ENCODE results near the gene VDAC2. TPM values are rescaled to one million over a fixed set of nuclear protein-coding genes. Genes with fewer than 3 reads are reported as not detected.
"Not testable (repeated sequence)": the region's sequence is repeated elsewhere in the genome, so short reads cannot be mapped to it uniquely, and the experiment has no call there.

The VDAC2 gene
- total RNA-seq, 1 experiment from 2014 or later = 254 TPM

GRCh38 chr10:75191821-75192568 is 18.6 kb upstream of the VDAC2 start:
- Mint-ChIP-seq H3K36me3 (ENCODE audit: insufficient read depth, unreplicated experiment) (no peaks in the 10 kb centered on the region), H3K9me3 (ENCODE audit: low read depth, unreplicated experiment) (no peaks in the 10 kb centered on the region), H3K27me3 (ENCODE audit: unreplicated experiment) (no peaks in the 10 kb centered on the region), H3K27ac (ENCODE audit: unreplicated experiment) (peak overlapping the region; percentile 35), H3K4me3 (ENCODE audit: low read depth, unreplicated experiment) (peak overlapping the region; percentile 28), H3K4me1 (ENCODE audit: low read depth, unreplicated experiment) (peaks cover 8% of the 10 kb centered on the region)
- intact Hi-C loops (cut with micrococcal nuclease; ENCODE audit: unreplicated experiment) = no loop called here
- no TSS peak for BruUV-seq (replicated peaks)
- TF ChIP-seq CTCF (IDR thresholded peaks at IDR 0.05; ENCODE audit: unreplicated experiment) = no peak
- CTCF ChIA-PET = interaction anchor here (0.9 kb wide), 1 partner anchor 44 kb away, joined by 4 read pairs; the partner anchor contains the start of gene COMTD1
- peak; percentile 58 for DNase-seq

GRCh38 chr10:75194625-75195024 is 16.0 kb upstream of the VDAC2 start:
- H3K4me3 Mint-ChIP-seq (ENCODE audit: low read depth, unreplicated experiment); H3K27me3 Mint-ChIP-seq (ENCODE audit: unreplicated experiment); H3K27ac Mint-ChIP-seq (ENCODE audit: unreplicated experiment); BruUV-seq (replicated peaks); H3K36me3 Mint-ChIP-seq (ENCODE audit: insufficient read depth, unreplicated experiment); H3K4me1 Mint-ChIP-seq (ENCODE audit: low read depth, unreplicated experiment); H3K9me3 Mint-ChIP-seq (ENCODE audit: low read depth, unreplicated experiment); intact Hi-C loops (cut with micrococcal nuclease; ENCODE audit: unreplicated experiment); DNase-seq: not testable (repeated sequence)
- CTCF ChIA-PET = interaction anchor here (0.6 kb wide), 2 partner anchors 14 to 47 kb away, joined by 3 to 4 read pairs; no protein-coding TSS in a partner anchor

GRCh38 chr10:75195035-75195763 is 15.4 kb upstream of the VDAC2 start:
- intact Hi-C loops (cut with micrococcal nuclease; ENCODE audit: unreplicated experiment) = no loop called here
- Mint-ChIP-seq H3K27ac (ENCODE audit: unreplicated experiment) (no peak overlapping the region), H3K4me3 (ENCODE audit: low read depth, unreplicated experiment) (no peak overlapping the region), H3K4me1 (ENCODE audit: low read depth, unreplicated experiment) (peaks cover 8% of the 10 kb centered on the region), H3K36me3 (ENCODE audit: insufficient read depth, unreplicated experiment) (no peaks in the 10 kb centered on the region), H3K9me3 (ENCODE audit: low read depth, unreplicated experiment) (no peaks in the 10 kb centered on the region), H3K27me3 (ENCODE audit: unreplicated experiment) (no peaks in the 10 kb centered on the region)
- no peak for TF ChIP-seq CTCF (IDR thresholded peaks at IDR 0.05; ENCODE audit: unreplicated experiment)
- DNase-seq = no peak
- CTCF ChIA-PET = interaction anchor here (0.9 kb wide), 1 partner anchor 16 kb away, joined by 6 read pairs; no protein-coding TSS in a partner anchor
- no TSS peak for BruUV-seq (replicated peaks)

GRCh38 chr10:75197066-75197465 is 13.5 kb upstream of the VDAC2 start:
- H3K27me3 Mint-ChIP-seq (ENCODE audit: unreplicated experiment) = no peaks in the 10 kb centered on the region
- no peak overlapping the region for H3K4me3 Mint-ChIP-seq (ENCODE audit: low read depth, unreplicated experiment)
- BruUV-seq (replicated peaks) = no TSS peak
- no peaks in the 10 kb centered on the region for H3K36me3 Mint-ChIP-seq (ENCODE audit: insufficient read depth, unreplicated experiment)
- no peak for TF ChIP-seq CTCF (IDR thresholded peaks at IDR 0.05; ENCODE audit: unreplicated experiment)
- no peaks in the 10 kb centered on the region for H3K9me3 Mint-ChIP-seq (ENCODE audit: low read depth, unreplicated experiment)
- H3K27ac Mint-ChIP-seq (ENCODE audit: unreplicated experiment) = no peak overlapping the region
- intact Hi-C loops (cut with micrococcal nuclease; ENCODE audit: unreplicated experiment) = no loop called here
- CTCF ChIA-PET = interaction anchor here (0.7 to 2.4 kb wide), 4 partner anchors 9 to 38 kb away, joined by 3 to 7 read pairs (median 4); partner anchors contain the start of gene COMTD1
- peaks cover 11% of the 10 kb centered on the region for H3K4me1 Mint-ChIP-seq (ENCODE audit: low read depth, unreplicated experiment)
- DNase-seq = no peak

Data from Calu3 (cell line).